OCI-LY1 (cell line): Measurements from ENCODE around the gene TLE3.

Experiments used
- H2AFZ ChIP-seq: fragments of 200-600 bp; sonication (generic), shearing (Covaris generic); 2 replicates; pipeline ENCODE4 v1.6.0; 2014; ENCODE audit warnings: antibody characterized with exemption, mild to moderate bottlenecking, low read length
- H3F3A ChIP-seq: fragments of 200-600 bp; sonication (generic), shearing (Covaris generic); 2 replicates; pipeline ENCODE4 v1.6.0; 2014; ENCODE audit warnings: mild to moderate bottlenecking, antibody characterized with exemption, low read length, moderate library complexity; ENCODE audit not compliant: insufficient read depth
- H3K27ac ChIP-seq: fragments of 200-600 bp; sonication (generic); 2 replicates; pipeline ENCODE4 v1.5.1; 2014; ENCODE audit warnings: low read length, mixed run types, mild to moderate bottlenecking, low read depth; ENCODE audit not compliant: poor library complexity, severe bottlenecking
- H3K27me3 ChIP-seq: fragments of 200-600 bp; sonication (generic); 2 replicates; pipeline ENCODE4 v1.6.0; 2014; ENCODE audit warnings: antibody characterized with exemption, mild to moderate bottlenecking, low read length, moderate library complexity; ENCODE audit not compliant: insufficient read depth
- H3K36me3 ChIP-seq: fragments of 200-600 bp; sonication (generic); 2 replicates; pipeline ENCODE4 v1.6.1; 2014; ENCODE audit warnings: mild to moderate bottlenecking, antibody characterized with exemption, low read length, moderate library complexity, mixed read lengths; ENCODE audit not compliant: insufficient read depth
- H3K4me1 ChIP-seq: fragments of 200-600 bp; sonication (generic); 2 replicates; pipeline ENCODE4 v1.5.1; 2014; ENCODE audit warnings: mild to moderate bottlenecking, low read length, moderate library complexity; ENCODE audit not compliant: insufficient read depth, severe bottlenecking
- H3K4me2 ChIP-seq: fragments of 200-600 bp; sonication (generic), shearing (Covaris generic); 2 replicates; pipeline ENCODE4 v1.6.1; 2014; ENCODE audit warnings: low read length
- H3K4me3 ChIP-seq: fragments of 200-600 bp; sonication (generic); 2 replicates; pipeline ENCODE4 v1.5.1; 2014; ENCODE audit warnings: low read length, low read depth, mild to moderate bottlenecking, mixed read lengths; ENCODE audit not compliant: poor library complexity, severe bottlenecking
- H3K79me2 ChIP-seq: fragments of 200-600 bp; shearing (Covaris generic); 2 replicates; pipeline ENCODE4 v1.6.1; 2016; ENCODE audit warnings: mixed run types, low read length, mixed read lengths; ENCODE audit not compliant: insufficient read depth
- H3K9ac ChIP-seq: fragments of 200-600 bp; sonication (generic), shearing (Covaris generic); 2 replicates; pipeline ENCODE4 v1.6.1; 2014; ENCODE audit warnings: mild to moderate bottlenecking, low read length, mixed read lengths
- H3K9me2 ChIP-seq: fragments of 200-600 bp; sonication (generic), shearing (Covaris generic); 2 replicates; pipeline ENCODE4 v1.6.1; 2014; ENCODE audit warnings: low read depth, mild to moderate bottlenecking, low read length, mixed read lengths
- H3K9me3 ChIP-seq: fragments of 200-600 bp; shearing (Covaris generic); 2 replicates; pipeline ENCODE4 v1.6.1; 2014; ENCODE audit warnings: low read length, mixed read lengths
- H4K20me1 ChIP-seq: fragments of 200-600 bp; sonication (generic), shearing (Covaris generic); 2 replicates; pipeline ENCODE4 v1.6.0; 2016; ENCODE audit warnings: mild to moderate bottlenecking, low read length; ENCODE audit not compliant: insufficient read depth
- EZH2 ChIP-seq: fragments of 200-600 bp; sonication (generic), shearing (Covaris generic); IDR thresholded peaks from 2 replicates; pipeline ENCODE4 v1.8.0; 2017; ENCODE audit warnings: borderline replicate concordance, mixed run types, mild to moderate bottlenecking, antibody characterized with exemption, low read length, moderate library complexity, mixed read lengths
- TF ChIP-seq, protein P1 (sequence below): fragments of 200-600 bp; sonication (generic), shearing (Covaris generic); IDR thresholded peaks from 2 replicates; pipeline ENCODE4 v1.5.1; 2017; ENCODE audit warnings: mild to moderate bottlenecking, antibody characterized with exemption, low read length, moderate library complexity, mixed read lengths

The TLE3 gene

DNA sequence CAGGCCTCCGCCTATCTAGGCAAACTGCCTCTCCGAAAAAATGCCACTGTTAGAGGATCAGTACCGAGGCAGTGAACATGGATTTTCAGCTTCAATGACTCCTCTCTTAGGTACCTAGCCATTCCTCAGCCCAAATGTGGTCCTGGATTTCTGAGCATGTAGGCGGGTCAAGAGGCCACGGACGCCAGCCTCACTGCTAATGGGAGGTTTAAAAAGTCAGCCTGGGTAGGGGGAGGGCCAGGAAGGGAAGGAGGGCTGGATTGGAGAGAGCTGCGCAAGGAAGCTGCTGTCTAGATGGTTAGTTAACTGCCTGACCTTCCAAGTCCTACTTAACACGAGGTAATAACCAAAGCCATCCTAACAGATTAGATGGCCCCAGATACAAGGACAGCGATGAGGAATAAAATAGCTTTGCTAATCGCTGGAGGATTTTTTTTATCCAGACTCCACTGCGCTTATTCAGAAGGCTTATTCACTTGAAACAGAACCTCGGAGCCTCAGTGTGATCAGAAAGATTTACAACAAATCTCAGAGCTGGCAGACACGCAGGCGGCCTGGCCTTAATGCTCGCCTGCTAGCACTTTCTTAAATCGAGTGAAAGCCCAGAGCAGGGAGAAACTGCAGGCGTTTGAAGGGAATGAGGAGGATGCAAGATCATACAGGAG, 34.3 kb downstream of the TLE3 start:
- no peaks in the 10 kb centered on the region for H3K79me2 ChIP-seq
- no peak for TF ChIP-seq EZH2
- TF ChIP-seq, protein P1, sequence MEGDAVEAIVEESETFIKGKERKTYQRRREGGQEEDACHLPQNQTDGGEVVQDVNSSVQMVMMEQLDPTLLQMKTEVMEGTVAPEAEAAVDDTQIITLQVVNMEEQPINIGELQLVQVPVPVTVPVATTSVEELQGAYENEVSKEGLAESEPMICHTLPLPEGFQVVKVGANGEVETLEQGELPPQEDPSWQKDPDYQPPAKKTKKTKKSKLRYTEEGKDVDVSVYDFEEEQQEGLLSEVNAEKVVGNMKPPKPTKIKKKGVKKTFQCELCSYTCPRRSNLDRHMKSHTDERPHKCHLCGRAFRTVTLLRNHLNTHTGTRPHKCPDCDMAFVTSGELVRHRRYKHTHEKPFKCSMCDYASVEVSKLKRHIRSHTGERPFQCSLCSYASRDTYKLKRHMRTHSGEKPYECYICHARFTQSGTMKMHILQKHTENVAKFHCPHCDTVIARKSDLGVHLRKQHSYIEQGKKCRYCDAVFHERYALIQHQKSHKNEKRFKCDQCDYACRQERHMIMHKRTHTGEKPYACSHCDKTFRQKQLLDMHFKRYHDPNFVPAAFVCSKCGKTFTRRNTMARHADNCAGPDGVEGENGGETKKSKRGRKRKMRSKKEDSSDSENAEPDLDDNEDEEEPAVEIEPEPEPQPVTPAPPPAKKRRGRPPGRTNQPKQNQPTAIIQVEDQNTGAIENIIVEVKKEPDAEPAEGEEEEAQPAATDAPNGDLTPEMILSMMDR, result no peak
- H3F3A ChIP-seq, result no peaks in the 10 kb centered on the region
- H3K9ac ChIP-seq, result no peak overlapping the region
- H3K9me2 ChIP-seq, result no peaks in the 10 kb centered on the region
- no peak overlapping the region for H2AFZ ChIP-seq
- H3K27me3 ChIP-seq, result no peaks in the 10 kb centered on the region
- H4K20me1 ChIP-seq, result no peaks in the 10 kb centered on the region
- H3K4me2 ChIP-seq, result no peak overlapping the region
- no peaks in the 10 kb centered on the region for H3K9me3 ChIP-seq
- no peak overlapping the region for H3K27ac ChIP-seq
- peaks cover 99% of the 10 kb centered on the region for H3K36me3 ChIP-seq
- H3K4me3 ChIP-seq, result no peak overlapping the region
- H3K4me1 ChIP-seq, result no peaks in the 10 kb centered on the region

DNA sequence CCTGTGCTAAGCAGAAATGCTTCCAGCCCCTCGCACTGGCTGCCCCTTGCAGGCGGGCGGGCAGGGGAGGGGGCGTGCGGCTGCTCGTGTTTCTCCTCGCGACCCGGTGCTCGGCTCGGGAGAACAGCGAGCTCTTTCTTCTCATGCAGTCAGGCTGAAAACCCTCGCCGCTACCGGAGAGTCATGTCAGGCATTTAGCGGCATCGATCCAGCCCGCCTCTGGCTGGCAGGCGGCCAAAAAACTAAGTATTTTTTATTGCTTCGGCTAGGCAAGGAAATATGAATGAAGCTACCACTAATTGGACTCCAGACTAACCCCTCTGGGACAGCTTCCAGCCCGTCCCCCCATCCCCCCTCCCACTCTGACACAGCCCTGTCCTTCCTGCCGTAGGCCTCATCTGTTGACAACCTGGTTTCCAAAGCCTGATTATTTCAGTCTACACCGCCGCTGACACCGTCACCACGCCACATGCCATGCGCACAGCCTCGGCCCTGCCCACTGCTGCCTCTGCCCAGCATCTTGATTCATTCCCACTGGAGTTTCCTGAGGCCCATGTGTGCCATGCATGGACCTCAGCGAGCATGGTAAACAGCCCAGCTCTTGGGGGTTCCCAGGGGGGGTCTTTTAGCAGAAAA, 35.3 kb downstream of the TLE3 start:
- Histone ChIP-seq H2AFZ (no peak overlapping the region), H3K27ac (no peak overlapping the region), H3K36me3 (peaks cover 99% of the 10 kb centered on the region), H3K4me1 (no peaks in the 10 kb centered on the region), H3F3A (no peaks in the 10 kb centered on the region), H3K4me3 (no peak overlapping the region), H3K4me2 (no peak overlapping the region), H4K20me1 (no peaks in the 10 kb centered on the region), H3K79me2 (no peaks in the 10 kb centered on the region), H3K9me3 (no peaks in the 10 kb centered on the region), H3K9me2 (no peaks in the 10 kb centered on the region), H3K27me3 (no peaks in the 10 kb centered on the region), H3K9ac (no peak overlapping the region)
- TF ChIP-seq, protein P1, result no peak
- no peak for TF ChIP-seq EZH2

DNA sequence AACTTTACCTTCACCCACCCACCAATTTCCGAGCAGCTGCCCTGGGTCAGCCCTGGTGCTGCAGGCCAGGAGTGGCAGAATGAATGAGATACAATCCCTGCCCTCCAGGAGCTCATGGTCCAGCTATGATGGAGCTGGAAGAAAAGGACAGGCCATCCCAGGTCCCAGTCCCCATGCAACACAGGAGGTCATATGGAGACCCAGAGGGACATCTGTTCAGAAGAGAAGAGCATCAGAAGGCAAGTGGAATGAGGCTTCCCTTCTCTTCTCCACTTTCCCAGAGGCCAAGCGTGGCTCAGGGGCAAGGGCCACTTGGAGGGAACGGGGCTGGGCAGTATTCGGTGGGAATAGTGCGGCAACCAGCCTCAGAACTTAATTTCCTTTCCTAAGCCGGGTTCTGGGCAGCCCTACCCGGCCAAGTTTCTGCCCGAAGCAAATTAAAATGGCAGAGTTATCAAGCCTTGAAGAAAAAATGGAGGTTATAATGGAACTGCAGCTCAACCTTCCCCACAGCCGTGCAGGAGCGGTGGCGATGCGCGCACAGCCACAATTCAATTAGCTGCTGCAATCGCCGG, 35.9 kb downstream of the TLE3 start:
- H4K20me1 ChIP-seq, result no peaks in the 10 kb centered on the region
- TF ChIP-seq, protein P1, result no peak
- H3K27me3 ChIP-seq, result no peaks in the 10 kb centered on the region
- H3K4me1 ChIP-seq, result no peaks in the 10 kb centered on the region
- no peaks in the 10 kb centered on the region for H3F3A ChIP-seq
- no peak overlapping the region for H3K27ac ChIP-seq
- no peaks in the 10 kb centered on the region for H3K9me2 ChIP-seq
- no peak overlapping the region for H3K4me2 ChIP-seq
- H3K9me3 ChIP-seq, result no peaks in the 10 kb centered on the region
- no peak overlapping the region for H3K9ac ChIP-seq
- H3K36me3 ChIP-seq, result peaks cover 99% of the 10 kb centered on the region
- no peak overlapping the region for H3K4me3 ChIP-seq
- H3K79me2 ChIP-seq, result no peaks in the 10 kb centered on the region
- no peak overlapping the region for H2AFZ ChIP-seq
